K562 (cell line): ENCODE results near the gene MAGI1. TPM values are rescaled to one million over a fixed set of nuclear protein-coding genes. Genes with fewer than 3 reads are reported as not detected.

Experiments used
- ATAC-seq: fragments of 200-7000 bp; cut with Tn5 transposase; 3 replicates; pipeline ENCODE4 v1.9.1; 2020; ENCODE audit warnings: moderate library complexity
- BruUV-seq: library from RNA; stranded (reverse); fragments of 400-500 nt; replicated peaks from 2 replicates; lab custom pipeline; 2021; lab: Mats Ljungman, UMichigan
- CTCF ChIA-PET: fragments of 300-600 bp; formaldehyde crosslinking; extraction: SDS; loops from one replicate; lab custom pipeline; 2021; ENCODE audit warnings: low intra/inter-chr PET ratio; lab: Yijun Ruan, JAX
- POLR2A ChIA-PET: fragments of 300-600, 350-650 bp; sonication (Branson Sonifier 250); formaldehyde crosslinking; extraction: SDS; loops from one replicate; lab custom pipeline; 2021; ENCODE audit warnings: antibody characterized with exemption, inconsistent platforms; lab: Yijun Ruan, JAX
- DNase-seq, 4 experiments: peaks; one replicate each; pipeline versions ENCODE4 v3.0.0 to v3.0.0-alpha.2; 2011 to 2018; ENCODE audit warnings: low spot score in 3 of 4, mixed read lengths in 3 of 4; ENCODE audit errors: extremely low read depth in 1 of 4
- FAIRE-seq: peaks from 2 replicates; lab custom pipeline; 2011; peaks lifted over from hg19 to GRCh38; lab: Jason Lieb, UNC
- H2AFZ ChIP-seq: 2 replicates; pipeline ENCODE4 v1.6.0; 2011; ENCODE audit warnings: low read depth, low read length, control low read depth, inconsistent platforms
- H3K27ac ChIP-seq: fragments of 200-600 bp; 3 replicates; pipeline ENCODE4 v1.8.0; 2011; ENCODE audit warnings: low read depth, mild to moderate bottlenecking, control low read depth, inconsistent platforms, low read length, moderate library complexity, mixed read lengths; ENCODE audit errors: extremely low read depth
- H3K27me3 ChIP-seq, 2 experiments: fragments of 300-600 bp in 1 of 2; 2 replicates in 1 of 2; 3 replicates in 1 of 2; pipeline versions ENCODE4 v1.6.0 to v1.8.0; 2011; ENCODE audit warnings: inconsistent platforms in 2 of 2, low read length in 2 of 2, mild to moderate bottlenecking in 1 of 2, mixed read lengths in 1 of 2, moderate library complexity in 1 of 2; ENCODE audit not compliant: control insufficient read depth in 2 of 2, insufficient read depth in 2 of 2
- H3K36me3 ChIP-seq: fragments of 300-600 bp; 3 replicates; pipeline ENCODE4 v1.8.0; 2011; ENCODE audit warnings: mild to moderate bottlenecking, low read length, inconsistent platforms; ENCODE audit not compliant: control insufficient read depth, insufficient read depth
- H3K4me1 ChIP-seq, 2 experiments: fragments of 200-600 bp in 1 of 2; replicated peaks in 1 of 2; 2 replicates in 1 of 2; 3 replicates in 1 of 2; pipeline versions ENCODE4 v1.5.1 to v1.8.0; 2011; ENCODE audit warnings: inconsistent platforms in 2 of 2, low read length in 2 of 2, mild to moderate bottlenecking in 1 of 2, mixed read lengths in 1 of 2, moderate library complexity in 1 of 2; ENCODE audit not compliant: control insufficient read depth in 2 of 2, insufficient read depth in 2 of 2
- H3K4me2 ChIP-seq: 2 replicates; pipeline ENCODE4 v1.6.1; 2011; ENCODE audit warnings: low read length, control low read depth, inconsistent platforms, mixed read lengths; ENCODE audit not compliant: insufficient read depth
- H3K4me3 ChIP-seq: fragments of 200-600 bp; sonication (generic), shearing (Covaris generic); 2 replicates; pipeline ENCODE4 v1.5.1; 2016; ENCODE audit warnings: control low read depth, inconsistent platforms
- H3K79me2 ChIP-seq: fragments of 200-600 bp; 3 replicates; pipeline ENCODE4 v1.8.0; 2011; ENCODE audit warnings: low read length, inconsistent platforms; ENCODE audit not compliant: control insufficient read depth, insufficient read depth
- H3K9ac ChIP-seq, 2 experiments: 2 replicates each; pipeline versions ENCODE4 v1.6.0 to v1.6.1; 2011; ENCODE audit warnings: low read depth in 2 of 2, low read length in 2 of 2, control low read depth in 1 of 2, inconsistent platforms in 1 of 2, mild to moderate bottlenecking in 1 of 2, mixed read lengths in 1 of 2; ENCODE audit not compliant: insufficient read depth in 1 of 2
- H3K9me1 ChIP-seq: one replicate; pipeline ENCODE4 v1.6.0; 2011; ENCODE audit warnings: inconsistent platforms, mild to moderate bottlenecking, low read length, moderate library complexity; ENCODE audit not compliant: control insufficient read depth, insufficient read depth
- H3K9me3 ChIP-seq: replicated peaks from 2 replicates; pipeline ENCODE4 v1.5.1; 2011; ENCODE audit warnings: low read depth, low read length, inconsistent platforms; ENCODE audit not compliant: control insufficient read depth, insufficient read depth
- H4K20me1 ChIP-seq: replicated peaks from 2 replicates; pipeline ENCODE4 v1.6.1; 2011; ENCODE audit warnings: low read length, inconsistent platforms, mixed read lengths; ENCODE audit not compliant: control insufficient read depth, insufficient read depth
- MYBL2 ChIP-seq, 2 experiments: fragments of 450-650 bp in 1 of 2; sonication (generic) in 1 of 2; formaldehyde crosslinking in 1 of 2; IDR thresholded peaks; 2 replicates each; pipeline versions ENCODE4 v1.6.1 to v1.8.1; 2017 to 2022; ENCODE audit warnings: borderline replicate concordance in 1 of 2, inconsistent platforms in 1 of 2, low read depth in 1 of 2, mild to moderate bottlenecking in 1 of 2, missing genetic modification reagents in 1 of 2, moderate library complexity in 1 of 2
- NFIX ChIP-seq: fragments of 250-450 bp; sonication (Bioruptor Pico); IDR thresholded peaks from 2 replicates; pipeline ENCODE4 v1.4.0; 2020; ENCODE audit warnings: low read depth, mild to moderate bottlenecking, moderate library complexity
- SNAPC5 ChIP-seq: fragments of 250-450 bp; sonication (Bioruptor Pico); IDR thresholded peaks from 2 replicates; pipeline ENCODE4 v1.8.0; 2021; ENCODE audit warnings: moderate library complexity, mild to moderate bottlenecking, inconsistent platforms
- SRSF1 ChIP-seq: fragments of 200-400 bp; formaldehyde crosslinking; IDR thresholded peaks from 2 replicates; pipeline ENCODE4 v1.6.1; 2017; ENCODE audit warnings: mild to moderate bottlenecking, low read depth, low read length, moderate library complexity
- U2AF1 ChIP-seq: fragments of 200-400 bp; formaldehyde crosslinking; optimal IDR thresholded peaks from 2 replicates; pipeline ENCODE3; 2017; ENCODE audit warnings: mild to moderate bottlenecking, low read depth, low read length, moderate library complexity
- UBTF ChIP-seq, 2 experiments: IDR thresholded peaks; 2 replicates each; pipeline ENCODE4 v1.6.1; 2012; ENCODE audit warnings: improper control_type of control experiment in 2 of 2, low read depth in 2 of 2, low read length in 2 of 2, borderline replicate concordance in 1 of 2
- ZC3H4 ChIP-seq: sonication (generic); formaldehyde crosslinking; IDR thresholded peaks from 2 replicates; pipeline ENCODE4 v1.9.0; 2021; ENCODE audit warnings: missing genetic modification reagents, borderline replicate concordance
- ZNF140 ChIP-seq: fragments of 250-450 bp; sonication (Bioruptor Pico); IDR thresholded peaks from 2 replicates; pipeline ENCODE4 v1.8.0; 2021; ENCODE audit warnings: moderate library complexity, mild to moderate bottlenecking, inconsistent platforms
- WGBS: fragments of 100-300 bp; shearing (Covaris generic); methylation state at CpG from one replicate; pipeline ENCODE4 v1.1.6; 2016; ENCODE audit warnings: low coverage, mixed read lengths; ENCODE audit not compliant: insufficient coverage; ENCODE audit errors: missing lambda C conversion rate; 5-methylcytosine and 5-hydroxymethylcytosine counted together
- in situ Hi-C: fragments of 300-500 bp; cut with MboI; formaldehyde crosslinking; loops from 4 replicates; pipeline ENCODE4 v1.15.0; 2018; ENCODE audit warnings: inconsistent platforms, mixed read lengths
- intact Hi-C: fragments of 100-400 bp; cut with micrococcal nuclease; formaldehyde crosslinking; loops from 2 replicates; pipeline ENCODE4 v1.14.2; 2022
- polyA plus RNA-seq, 8 experiments: library from polyadenylated mRNA; depleted of rRNA in 4 of 8; stranded (reverse) in 5 of 8; unstranded in 3 of 8; fragments of >200 nt; fragmentation: Nextera tagmentation in 2 of 8; fragmentation: Illumina TruSeq in 1 of 8; extraction: Ambion mirVana in 2 of 8; extraction: Trizol in 1 of 8; gene quantifications; 2 replicates each; pipeline versions ENCODE4 v1.2.1 to v1.2.3, GENCODE V29; 2011 to 2014; ENCODE audit warnings: inconsistent platforms in 1 of 8, missing spikeins in 1 of 8
- total RNA-seq, 7 experiments: library from RNA; depleted of rRNA in 6 of 7; stranded (reverse); fragments of >200 nt in 6 of 7; fragmentation: Illumina TruSeq in 2 of 7; extraction: Trizol in 2 of 7; gene quantifications; 2 replicates each; pipeline versions ENCODE4 v1.2.1 to v1.2.3, GENCODE V29; 2011 to 2021; ENCODE audit warnings: low replicate concordance in 1 of 7

MAGI1 gene
- total and polyA plus RNA-seq, 9 of the 15 experiments (the other 6 are each of a cell fraction or from before 2014, with no cell fraction given) = 7.8 to 59.4 (median 43.2) TPM

- H3K4me1 ChIP-seq = no peaks in the 10 kb centered on the region; a peak in 1 of 5 replicates
- POLR2A ChIA-PET = no interaction called here
- H3K79me2 ChIP-seq = no peaks in the 10 kb centered on the region
- no peak overlapping the region for H3K4me2 ChIP-seq
- DNase-seq (no peak), ATAC-seq (no peak), FAIRE-seq (no peak)
- no peaks in the 10 kb centered on the region for H3K9me3 ChIP-seq
- CTCF ChIA-PET = no interaction called here
- 88% methylated on average over 15 of the region's 74 CpGs for WGBS
- BruUV-seq = no TSS peak
- H3K4me3 ChIP-seq = no peak overlapping the region
- no peak overlapping the region for H3K27ac ChIP-seq
- TF ChIP-seq SRSF1 (no peak), MYBL2 (IDR thresholded peaks at IDR 0.05; ENCODE audit: low read depth) (no peak), MYBL2 (CRISPR knock-in tag; IDR thresholded peaks at IDR 0.05; ENCODE audit: borderline replicate concordance) (no peak), UBTF (IDR thresholded peaks at IDR 0.05; ENCODE audit: borderline replicate concordance in 1 of 2, low read depth in 2 of 2, low read length in 2 of 2) (no peak), SNAPC5 (no peak), ZC3H4 (CRISPR knock-in tag) (no peak), ZNF140 (no peak), NFIX (CRISPR knock-in tag) (no peak), U2AF1 (no peak)
- intact Hi-C loops (no loop called here), in situ Hi-C loops (no loop called here)
- H3K9ac ChIP-seq = no peak overlapping the region
- H3K27me3 ChIP-seq = no peaks in the 10 kb centered on the region
- no peaks in the 10 kb centered on the region for H4K20me1 ChIP-seq
- peaks cover 39% of the 10 kb centered on the region; the same call in 2 of the 3 replicates for H3K36me3 ChIP-seq
- H3K9me1 ChIP-seq = no peaks in the 10 kb centered on the region
- no peak overlapping the region for H2AFZ ChIP-seq
Measured at GRCh38 chr3:65356331-65357248, 682.1 kb downstream of the MAGI1 start.
